Heart left ventricle (tissue), 13 donors: Measurements from ENCODE around the gene RBM38.

Source experiments
- CTCF ChIP-seq, 12 donors: fragments of 200-600 bp; sonication (generic) in 4 of 12; IDR thresholded peaks; one replicate each; pipeline versions ENCODE4 v1.5.0 to v1.8.0; 2018 to 2022; ENCODE audit warnings: antibody characterized with exemption in 12 of 12, mild to moderate bottlenecking in 5 of 12
- POLR2A ChIP-seq, 2 donors: fragments of 450-650 bp; IDR thresholded peaks; one replicate each; pipeline ENCODE4 v1.6.1; 2017; ENCODE audit warnings: antibody characterized with exemption in 2 of 2, mild to moderate bottlenecking in 2 of 2, moderate library complexity in 2 of 2
- donor health status: ischemic (EF 13 %, LVEDD 7.1; RV severe dilation, severe dysfunction).
- donor health status: DM: no; HTN: yes; CAD: no.
- donor health status: DM: no; HTN: no; CAD: no.
- donor health status: ischemic (EF 25% LVEDD 6.9; RV normal size, moderate dysfunction).
- donor health status: ischemic (EF 25% LVEDD 5.7; RV mildly dilated, moderate dysfunction).
- donor health status: ischemic (EF 35%, LVEDD 5.7; RV mildly dilated, moderate dysfunction).
- donor health status: nonischemic (EF 11% LVEDD 7.7; RV severe dilation, severe dysfunction).
- donor health status: DM: yes; HTN: yes; CAD: no.
- donor health status: PGD.
- donor health status: ischemic (EF 29% LVEDD 5.4; RV normal size, mild dysfunction).
- donor health status: nonischemic (EF 23%, LVEDD 6.1; RV moderate dilation, normal function).

DNA sequence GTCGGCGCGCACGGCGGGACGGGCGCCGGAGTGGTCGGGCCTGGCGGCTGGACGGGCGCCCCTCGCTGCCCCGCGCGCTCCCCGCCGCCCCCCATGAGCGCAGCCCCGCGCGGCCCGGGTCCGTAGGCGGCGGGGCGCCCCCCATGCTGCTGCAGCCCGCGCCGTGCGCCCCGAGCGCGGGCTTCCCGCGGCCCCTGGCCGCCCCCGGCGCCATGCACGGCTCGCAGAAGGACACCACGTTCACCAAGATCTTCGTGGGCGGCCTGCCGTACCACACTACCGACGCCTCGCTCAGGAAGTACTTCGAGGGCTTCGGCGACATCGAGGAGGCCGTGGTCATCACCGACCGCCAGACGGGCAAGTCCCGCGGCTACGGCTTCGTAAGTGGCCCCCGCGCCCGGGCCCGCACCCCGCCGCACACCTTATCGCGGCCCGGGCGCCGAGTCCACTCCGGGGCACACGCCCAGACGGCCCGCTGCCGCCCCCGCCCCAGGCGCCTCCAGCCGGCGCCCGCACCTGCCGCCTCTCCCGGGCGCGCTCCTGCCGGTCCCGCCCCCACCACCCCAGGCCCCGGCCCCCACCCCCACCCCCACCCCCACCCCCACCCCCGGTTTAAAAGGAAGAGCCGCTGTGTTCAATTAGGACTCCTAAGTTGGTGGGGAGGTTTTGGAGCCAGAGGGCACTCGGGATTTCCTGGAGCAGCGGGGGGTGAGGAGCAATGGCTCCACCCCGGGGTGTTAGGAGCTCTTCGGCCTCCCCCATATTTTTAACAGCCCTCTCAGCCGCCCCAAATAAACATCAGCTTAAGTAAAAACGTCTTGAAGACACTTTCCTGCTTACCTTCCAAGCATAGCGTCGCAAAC is 474 bp downstream of the RBM38 start:
- TF ChIP-seq CTCF (IDR thresholded peaks at IDR 0.05) (no peak), POLR2A (IDR thresholded peaks at IDR 0.05) (no peak)
